Measurements from ENCODE around the gene UNC45A.

Gene UNC45A

GRCh38 chr15:90909976-90910375 is 25.1 kb upstream of the UNC45A start:
- Histone ChIP-seq H3K9me3 (ENCODE audit: control insufficient read depth, insufficient read depth, low read length) (no peaks in the 10 kb centered on the region), H3K4me1 (ENCODE audit: insufficient read depth, low read length) (no peaks in the 10 kb centered on the region), H3K36me3 (ENCODE audit: insufficient read depth, low read length) (no peaks in the 10 kb centered on the region; the same call in 1 of the 2 replicates), H3K9ac (ENCODE audit: low read depth, low read length) (no peak overlapping the region)

GRCh38 chr15:90910441-90911301 is 24.4 kb upstream of the UNC45A start:
- Histone ChIP-seq H3K9ac (ENCODE audit: low read depth, low read length) (no peak overlapping the region), H3K9me3 (ENCODE audit: control insufficient read depth, insufficient read depth, low read length) (no peaks in the 10 kb centered on the region), H3K36me3 (ENCODE audit: insufficient read depth, low read length) (no peaks in the 10 kb centered on the region; the same call in 1 of the 2 replicates), H3K4me1 (ENCODE audit: insufficient read depth, low read length) (peaks cover 4% of the 10 kb centered on the region; the same call in 1 of the 2 replicates)

- Histone ChIP-seq H3K9ac (ENCODE audit: low read depth, low read length) (no peak overlapping the region), H3K4me1 (ENCODE audit: insufficient read depth, low read length) (peaks cover 9% of the 10 kb centered on the region; the same call in 1 of the 2 replicates), H3K36me3 (ENCODE audit: insufficient read depth, low read length) (no peaks in the 10 kb centered on the region; the same call in 1 of the 2 replicates), H3K9me3 (ENCODE audit: control insufficient read depth, insufficient read depth, low read length) (no peaks in the 10 kb centered on the region)
Observed at GRCh38 chr15:90911302-90911623, 23.8 kb upstream of the UNC45A start.

GRCh38 chr15:90911906-90912769 is 22.9 kb upstream of the UNC45A start:
- Histone ChIP-seq H3K36me3 (ENCODE audit: insufficient read depth, low read length) (no peaks in the 10 kb centered on the region; the same call in 1 of the 2 replicates), H3K4me1 (ENCODE audit: insufficient read depth, low read length) (peaks cover 9% of the 10 kb centered on the region; the same call in 1 of the 2 replicates), H3K9me3 (ENCODE audit: control insufficient read depth, insufficient read depth, low read length) (no peaks in the 10 kb centered on the region)

GRCh38 chr15:90912770-90913075 is 22.4 kb upstream of the UNC45A start:
- Histone ChIP-seq H3K36me3 (ENCODE audit: insufficient read depth, low read length) (no peaks in the 10 kb centered on the region; the same call in 1 of the 2 replicates), H3K9ac (ENCODE audit: low read depth, low read length) (no peak overlapping the region), H3K4me1 (ENCODE audit: insufficient read depth, low read length) (peaks cover 9% of the 10 kb centered on the region; the same call in 1 of the 2 replicates), H3K9me3 (ENCODE audit: control insufficient read depth, insufficient read depth, low read length) (no peaks in the 10 kb centered on the region)

More at GRCh38 chr15:90911906-90912769, 22.9 kb upstream of the UNC45A start:
- H3K9ac ChIP-seq (ENCODE audit: low read depth, low read length), result no peak overlapping the region

- H3K9me3 ChIP-seq (ENCODE audit: control insufficient read depth, insufficient read depth, low read length), result no peaks in the 10 kb centered on the region
- no peak overlapping the region for H3K9ac ChIP-seq (ENCODE audit: low read depth, low read length)
- peaks cover 9% of the 10 kb centered on the region; the same call in 1 of the 2 replicates for H3K4me1 ChIP-seq (ENCODE audit: insufficient read depth, low read length)
- 0 out of 2 replicates have a peak, but pooled peaks cover under 1% of the 10 kb centered on the region for H3K36me3 ChIP-seq (ENCODE audit: insufficient read depth, low read length)
Observed at GRCh38 chr15:90913398-90913944, 21.6 kb upstream of the UNC45A start.

GRCh38 chr15:90914305-90915080 is 20.6 kb upstream of the UNC45A start:
- Histone ChIP-seq H3K9me3 (ENCODE audit: control insufficient read depth, insufficient read depth, low read length) (no peaks in the 10 kb centered on the region), H3K36me3 (ENCODE audit: insufficient read depth, low read length) (peaks cover 6% of the 10 kb centered on the region; the same call in 1 of the 2 replicates), H3K4me1 (ENCODE audit: insufficient read depth, low read length) (peaks cover 9% of the 10 kb centered on the region; the same call in 1 of the 2 replicates), H3K9ac (ENCODE audit: low read depth, low read length) (no peak overlapping the region)

GRCh38 chr15:90915216-90915807 is 19.8 kb upstream of the UNC45A start:
- peaks cover 6% of the 10 kb centered on the region; the same call in 1 of the 2 replicates for H3K36me3 ChIP-seq (ENCODE audit: insufficient read depth, low read length)
- no peaks in the 10 kb centered on the region for H3K9me3 ChIP-seq (ENCODE audit: control insufficient read depth, insufficient read depth, low read length)
- no peak overlapping the region for H3K9ac ChIP-seq (ENCODE audit: low read depth, low read length)
- H3K4me1 ChIP-seq (ENCODE audit: insufficient read depth, low read length), result peaks cover 9% of the 10 kb centered on the region; the same call in 1 of the 2 replicates

- peaks cover 6% of the 10 kb centered on the region; the same call in 1 of the 2 replicates for H3K36me3 ChIP-seq (ENCODE audit: insufficient read depth, low read length)
Observed at GRCh38 chr15:90915808-90916440, 19.2 kb upstream of the UNC45A start.

GRCh38 chr15:90916461-90916860 is 18.6 kb upstream of the UNC45A start:
- peaks cover 6% of the 10 kb centered on the region; the same call in 1 of the 2 replicates for H3K36me3 ChIP-seq (ENCODE audit: insufficient read depth, low read length)
- no peak overlapping the region for H3K9ac ChIP-seq (ENCODE audit: low read depth, low read length)
- peaks cover 9% of the 10 kb centered on the region; the same call in 1 of the 2 replicates for H3K4me1 ChIP-seq (ENCODE audit: insufficient read depth, low read length)
- no peaks in the 10 kb centered on the region for H3K9me3 ChIP-seq (ENCODE audit: control insufficient read depth, insufficient read depth, low read length)

More at GRCh38 chr15:90915808-90916440, 19.2 kb upstream of the UNC45A start:
- H3K9ac ChIP-seq (ENCODE audit: low read depth, low read length), result no peak overlapping the region
- peaks cover 9% of the 10 kb centered on the region; the same call in 1 of the 2 replicates for H3K4me1 ChIP-seq (ENCODE audit: insufficient read depth, low read length)
- H3K9me3 ChIP-seq (ENCODE audit: control insufficient read depth, insufficient read depth, low read length), result no peaks in the 10 kb centered on the region

- H3K4me1 ChIP-seq (ENCODE audit: insufficient read depth, low read length), result peaks cover 9% of the 10 kb centered on the region; the same call in 1 of the 2 replicates
- H3K9me3 ChIP-seq (ENCODE audit: control insufficient read depth, insufficient read depth, low read length), result no peaks in the 10 kb centered on the region
- peaks cover 6% of the 10 kb centered on the region; the same call in 1 of the 2 replicates for H3K36me3 ChIP-seq (ENCODE audit: insufficient read depth, low read length)
- H3K9ac ChIP-seq (ENCODE audit: low read depth, low read length), result no peak overlapping the region
Observed at GRCh38 chr15:90917569-90917968, 17.5 kb upstream of the UNC45A start.

GRCh38 chr15:90918034-90918788 is 16.9 kb upstream of the UNC45A start:
- no peaks in the 10 kb centered on the region for H3K9me3 ChIP-seq (ENCODE audit: control insufficient read depth, insufficient read depth, low read length)
- no peak overlapping the region for H3K9ac ChIP-seq (ENCODE audit: low read depth, low read length)
- peaks cover 9% of the 10 kb centered on the region; the same call in 1 of the 2 replicates for H3K4me1 ChIP-seq (ENCODE audit: insufficient read depth, low read length)
- peaks cover 6% of the 10 kb centered on the region; the same call in 1 of the 2 replicates for H3K36me3 ChIP-seq (ENCODE audit: insufficient read depth, low read length)
